ENCODE results near the gene KXD1.

GRCh38 chr19:18513868-18514267 lies 43.8 kb upstream of the KXD1 start:
- no peak for TF ChIP-seq POLR2AphosphoS5 (IDR thresholded peaks at IDR 0.05; ENCODE audit: low read depth, low read length)
- no peak for TF ChIP-seq POLR2A (IDR thresholded peaks at IDR 0.05; ENCODE audit: low read depth, low read length)
- TF ChIP-seq TAF1 (IDR thresholded peaks at IDR 0.05; ENCODE audit: borderline replicate concordance, low read depth, low read length), result no peak

All from GM12892 (cell line).